HTERT RPE-1 (cell line): Measurements from ENCODE around the gene BCAM.
"Not testable (repeated sequence)": the region's sequence is repeated elsewhere in the genome, so short reads cannot be mapped to it uniquely, and the experiment has no call there.

Source experiments
- in situ Hi-C: fragments of 300-500 bp; cut with MboI; formaldehyde crosslinking; loops from 4 replicates; pipeline ENCODE4 v1.14.3; 2020; ENCODE audit warnings: low sequenced_read_pairs

Gene BCAM

DNA sequence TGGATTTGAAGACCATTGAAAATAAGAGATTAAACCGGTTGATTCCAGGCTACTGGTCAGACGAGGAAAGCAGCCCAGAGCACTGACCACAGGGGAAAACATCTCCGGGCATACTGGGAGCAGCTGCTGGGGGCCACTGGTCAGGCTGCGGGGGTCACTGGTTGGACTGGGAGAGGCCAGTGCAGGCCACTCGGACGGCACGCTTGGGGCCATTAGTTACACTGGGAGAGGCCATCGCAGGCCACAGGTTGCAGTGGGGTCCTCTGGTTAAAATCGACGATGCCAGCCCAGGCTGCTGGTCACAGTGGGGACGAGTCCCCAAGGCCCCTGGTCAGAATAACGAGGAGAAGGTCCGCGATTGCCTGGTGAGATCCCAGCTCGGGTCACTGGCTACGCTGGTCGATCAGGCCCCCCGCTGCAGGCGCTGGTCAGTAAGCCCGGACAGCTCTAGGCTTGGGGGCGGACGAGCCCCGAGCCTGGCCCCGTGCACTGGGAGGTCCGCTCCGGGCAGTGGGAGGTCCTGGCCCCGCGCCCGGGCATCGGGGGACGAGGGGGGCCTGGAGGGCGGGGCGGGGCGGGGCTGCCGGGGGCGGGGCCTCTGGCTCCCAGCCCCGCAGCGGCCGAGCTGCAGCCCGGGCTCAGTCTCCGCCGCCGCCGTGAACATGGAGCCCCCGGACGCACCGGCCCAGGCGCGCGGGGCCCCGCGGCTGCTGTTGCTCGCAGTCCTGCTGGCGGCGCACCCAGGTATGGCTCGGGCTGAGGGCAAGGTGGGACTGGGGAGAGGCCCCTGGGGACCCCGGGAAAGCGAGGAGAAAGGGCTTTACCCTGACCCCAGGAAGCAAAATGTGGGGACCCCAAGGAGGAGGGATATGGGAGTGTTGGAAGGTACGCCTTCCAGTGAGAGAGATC lies at the start of gene BCAM:
Gene BCAM (plus strand): TSS at position 641 of the 909 bp plus-strand sequence. CDS start 22 bp downstream, at position 663.
- in situ Hi-C loops, result no loop called here

DNA sequence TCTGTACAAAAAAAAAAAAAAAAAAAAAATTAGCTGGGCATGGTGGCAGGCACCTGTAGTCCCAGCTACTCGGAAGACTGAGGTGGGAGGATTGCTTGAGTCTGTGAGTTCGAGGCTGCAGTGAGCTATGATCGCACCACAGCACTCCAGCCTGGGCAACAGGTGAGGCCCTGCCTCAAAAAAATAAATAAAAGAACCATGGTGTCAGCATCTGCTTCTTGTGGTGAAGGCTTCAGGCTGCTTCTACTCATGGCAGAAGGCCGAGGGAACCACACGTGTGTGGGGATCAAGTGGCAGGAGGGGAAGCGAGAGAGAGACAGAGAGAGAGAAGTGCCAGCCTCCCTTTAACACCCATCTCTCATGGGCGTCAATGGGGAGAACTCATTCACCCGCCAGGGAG lies 46.9 kb upstream of the BCAM start:
- in situ Hi-C loops, result no loop called here

DNA sequence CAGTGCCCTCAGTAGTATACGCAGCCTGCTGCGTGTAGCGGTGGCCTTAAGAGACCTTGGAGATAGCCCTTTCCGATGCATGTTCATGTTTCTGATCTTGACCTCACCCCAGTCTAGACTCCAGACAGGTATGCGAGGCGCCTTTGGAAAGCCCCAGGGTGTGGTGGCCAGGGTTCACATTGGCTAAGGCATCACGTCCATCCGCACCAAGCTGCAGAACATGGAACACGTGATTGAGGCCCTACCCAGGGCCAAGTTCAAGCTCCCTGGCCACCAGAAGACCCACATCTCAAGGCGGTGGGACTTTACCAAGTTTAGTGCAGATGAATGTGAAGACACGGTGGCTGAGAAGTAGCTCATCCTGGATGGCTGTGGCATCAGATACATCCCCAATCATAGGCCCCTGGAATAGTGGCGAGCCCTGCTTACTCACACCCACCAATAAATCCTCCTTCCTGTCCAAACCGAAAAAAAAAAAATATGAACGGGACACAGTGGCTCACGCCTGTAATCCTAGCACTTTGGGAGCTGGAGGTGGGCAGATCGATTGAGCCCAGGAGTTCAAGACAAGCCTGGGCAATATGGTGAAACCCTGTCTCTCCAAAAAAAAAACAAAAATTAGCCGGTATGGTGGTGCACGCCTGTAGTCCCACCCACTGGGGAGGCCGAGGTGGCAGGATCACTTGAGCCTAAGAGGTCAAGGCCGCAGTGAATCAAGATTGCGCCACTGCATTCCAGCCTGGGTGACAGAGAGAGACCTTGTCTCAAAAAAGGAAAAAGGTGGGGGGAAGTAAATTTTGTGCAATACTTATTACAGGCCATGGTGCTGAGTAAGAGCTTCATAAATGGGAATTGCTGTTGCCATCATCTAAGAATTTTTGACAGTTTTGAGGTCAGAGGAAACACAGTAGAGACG lies 43.6 kb upstream of the BCAM start:
- in situ Hi-C loops, result no loop called here

DNA sequence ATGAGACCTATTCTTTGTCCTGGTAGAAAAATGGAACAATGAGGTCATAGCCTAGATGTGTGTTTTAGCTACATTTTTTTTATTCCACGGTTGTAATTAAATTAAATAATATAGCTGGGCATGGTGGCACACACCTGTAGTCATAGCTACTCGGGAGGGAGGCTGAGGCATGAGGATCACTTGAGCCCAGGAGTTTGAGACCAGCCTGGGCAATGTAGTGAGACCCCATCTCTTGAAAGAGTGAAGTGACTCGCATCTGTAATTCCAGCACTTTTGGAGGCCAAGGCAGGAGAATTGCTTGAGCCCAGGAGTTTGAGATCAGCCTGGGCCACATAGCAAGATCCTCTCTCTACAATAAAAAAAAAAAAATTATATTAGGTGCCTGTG lies 43.0 kb upstream of the BCAM start:
- in situ Hi-C loops, result no loop called here

GRCh38 chr19:44767295-44768180 lies 41.4 kb upstream of the BCAM start:
- in situ Hi-C loops, result no loop called here

DNA sequence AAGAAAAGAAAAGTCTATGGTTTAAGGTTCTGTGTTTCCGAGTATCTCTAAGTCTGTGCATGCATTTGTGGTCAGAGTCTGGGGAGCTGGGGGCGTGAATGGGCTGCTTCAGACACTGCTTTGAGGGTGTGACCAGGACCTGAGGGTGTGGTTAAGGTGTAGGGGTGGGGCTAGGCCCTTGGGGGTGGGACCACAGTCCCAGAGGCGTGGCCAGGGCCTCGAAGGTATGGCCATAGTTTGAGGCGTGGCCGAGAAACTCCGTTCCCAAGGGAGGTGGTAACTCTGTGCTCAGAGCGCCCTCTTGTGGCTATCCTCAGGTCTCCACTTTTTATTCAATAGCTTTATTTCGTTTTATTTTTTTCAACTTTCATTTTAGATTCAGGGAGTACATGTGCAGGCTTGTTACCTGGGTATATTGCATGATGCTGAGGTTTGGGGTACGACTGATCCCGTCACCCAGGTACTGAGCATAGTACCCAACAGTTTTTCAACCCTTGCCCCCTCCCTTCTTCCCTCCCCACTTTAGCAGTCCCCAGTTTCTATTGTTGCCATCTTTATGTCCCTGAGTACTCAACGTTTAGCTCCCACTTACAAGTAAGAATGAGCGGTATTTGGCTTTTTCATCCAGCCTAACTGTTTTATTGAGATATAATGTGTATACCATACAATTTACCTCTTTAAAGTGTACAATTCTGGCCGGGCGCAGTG lies 38.2 kb upstream of the BCAM start:
- in situ Hi-C loops, result no loop called here

GRCh38 chr19:44772144-44772543 lies 36.8 kb upstream of the BCAM start:
- in situ Hi-C loops, result not testable (repeated sequence)

DNA sequence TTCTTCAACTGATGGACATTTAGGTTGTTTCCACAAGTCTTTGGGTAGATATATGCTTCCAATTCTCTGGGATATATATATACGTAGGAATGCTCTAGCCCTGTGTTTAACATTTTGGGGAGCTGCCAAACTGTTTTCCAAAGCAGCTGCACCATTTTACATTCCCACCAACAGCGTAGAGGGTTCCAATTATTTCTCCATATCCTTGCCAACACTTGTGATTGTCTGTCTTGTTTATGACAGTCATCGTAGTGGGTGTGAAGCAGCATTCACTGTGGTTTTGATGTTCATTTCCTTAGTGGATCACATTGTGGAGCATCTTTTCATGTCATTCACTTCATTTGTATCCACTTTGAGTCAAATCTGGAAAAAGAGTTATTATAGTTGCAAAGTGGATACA lies 35.9 kb upstream of the BCAM start:
- in situ Hi-C loops, result no loop called here

GRCh38 chr19:44775676-44776240 lies 33.1 kb upstream of the BCAM start:
- in situ Hi-C loops, result no loop called here

- in situ Hi-C loops, result no loop called here
Measured at GRCh38 chr19:44776402-44777096, 32.4 kb upstream of the BCAM start.

DNA sequence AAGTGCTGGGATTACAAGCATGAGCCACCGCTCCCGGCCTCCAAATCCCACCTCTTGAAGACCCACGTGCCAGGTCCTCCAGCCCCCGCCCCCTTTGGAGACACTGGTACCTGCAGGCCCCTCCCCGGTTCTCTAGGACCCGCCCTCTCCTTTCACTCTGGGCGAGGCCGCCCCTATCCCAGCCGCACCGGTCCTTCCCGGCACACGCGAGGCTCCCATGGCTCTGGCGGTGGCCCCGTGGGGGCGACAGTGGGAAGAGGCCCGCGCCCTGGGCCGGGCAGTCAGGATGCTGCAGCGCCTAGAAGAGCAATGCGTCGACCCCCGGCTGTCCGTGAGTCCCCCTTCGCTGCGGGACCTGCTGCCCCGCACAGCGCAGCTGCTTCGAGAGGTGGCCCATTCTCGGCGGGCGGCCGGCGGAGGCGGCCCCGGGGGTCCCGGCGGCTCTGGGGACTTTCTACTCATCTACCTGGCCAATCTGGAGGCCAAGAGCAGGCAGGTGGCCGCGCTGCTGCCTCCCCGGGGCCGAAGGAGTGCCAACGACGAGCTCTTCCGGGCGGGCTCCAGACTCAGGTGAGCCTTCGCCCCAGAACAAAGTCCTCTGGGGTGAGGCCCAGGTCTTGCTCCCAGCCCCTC lies 31.1 kb upstream of the BCAM start, which contains the start of gene CBLC:
Gene CBLC (plus strand): TSS at position 176 of the 633 bp plus-strand sequence. CDS start 42 bp downstream, at position 218.
- in situ Hi-C loops, result no loop called here

GRCh38 chr19:44779150-44779549 lies 29.8 kb upstream of the BCAM start:
- in situ Hi-C loops, result no loop called here

- in situ Hi-C loops, result not testable (repeated sequence)
Measured at GRCh38 chr19:44781694-44782093, 27.2 kb upstream of the BCAM start.

- in situ Hi-C loops, result no loop called here
Measured at GRCh38 chr19:44782729-44783128, 26.2 kb upstream of the BCAM start.

DNA sequence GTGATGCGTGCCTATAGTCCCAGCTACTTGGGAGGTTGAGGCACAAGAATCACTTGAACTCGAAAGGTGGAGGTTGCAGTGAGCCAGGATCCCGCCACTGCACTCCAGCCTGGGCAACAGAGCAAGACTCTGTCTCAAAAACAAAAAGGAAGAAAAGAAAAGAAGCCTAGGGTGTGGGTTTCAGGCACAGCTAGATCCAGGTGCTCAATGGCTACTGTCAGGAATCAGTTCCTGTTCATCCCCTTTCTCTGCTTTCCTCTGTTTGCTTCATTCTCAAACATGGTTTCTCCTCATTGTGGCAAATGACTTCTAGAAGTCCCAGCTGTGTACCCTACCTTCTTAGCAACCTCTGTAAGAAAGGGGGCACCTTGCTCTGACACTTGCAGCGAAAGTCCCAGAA lies 25.4 kb upstream of the BCAM start:
- in situ Hi-C loops, result no loop called here

GRCh38 chr19:44785271-44785670 lies 23.6 kb upstream of the BCAM start:
- in situ Hi-C loops, result no loop called here

GRCh38 chr19:44785993-44786392 lies 22.9 kb upstream of the BCAM start:
- in situ Hi-C loops, result no loop called here

DNA sequence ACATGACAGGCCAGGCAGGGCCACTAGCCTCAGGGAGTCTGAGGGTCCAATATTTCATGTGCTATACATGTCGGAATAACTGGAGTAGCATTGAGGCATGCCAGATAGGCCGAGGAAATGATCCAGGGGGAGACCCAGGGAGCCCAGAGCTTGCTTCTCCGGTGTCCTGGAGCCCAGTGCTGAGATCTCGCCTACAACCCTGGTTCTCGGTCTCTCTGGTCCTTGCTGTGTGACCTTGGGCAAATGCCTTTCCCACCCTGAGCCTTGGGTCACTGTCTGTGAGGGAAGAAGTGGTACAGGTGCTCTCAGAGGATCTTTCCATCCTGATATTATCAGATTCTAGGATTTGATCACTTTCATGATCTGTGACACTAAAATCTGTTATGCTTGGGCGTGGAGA lies 19.9 kb upstream of the BCAM start:
- in situ Hi-C loops, result no loop called here
